Loucy (cell line): ENCODE data around the gene TCL1A.
"Not testable (repeated sequence)": the region's sequence is repeated elsewhere in the genome, so short reads cannot be mapped to it uniquely, and the experiment has no call there.

Source experiments
- H2AFZ ChIP-seq: fragments of 200-600 bp; sonication (generic); 2 replicates; pipeline ENCODE4 v1.6.0; 2016; ENCODE audit warnings: antibody characterized with exemption, mild to moderate bottlenecking, low read length, moderate library complexity
- H3F3A ChIP-seq: fragments of 200-600 bp; 2 replicates; pipeline ENCODE4 v1.6.0; 2016; ENCODE audit warnings: antibody characterized with exemption, low read depth, mild to moderate bottlenecking
- H3K27me3 ChIP-seq: fragments of 200-600 bp; sonication (generic); 2 replicates; pipeline ENCODE4 v1.6.1; 2014; ENCODE audit warnings: low read length, mild to moderate bottlenecking; ENCODE audit not compliant: insufficient read depth, poor library complexity, severe bottlenecking
- H3K36me3 ChIP-seq: fragments of 200-600 bp; sonication (generic); 2 replicates; pipeline ENCODE4 v1.6.1; 2016; ENCODE audit warnings: low read length; ENCODE audit not compliant: insufficient read depth
- H3K4me1 ChIP-seq: fragments of 200-600 bp; sonication (generic); 2 replicates; pipeline ENCODE4 v1.5.1; 2014; ENCODE audit warnings: low read length, mild to moderate bottlenecking; ENCODE audit not compliant: insufficient read depth, poor library complexity, severe bottlenecking
- H3K4me2 ChIP-seq: fragments of 200-600 bp; sonication (generic); 2 replicates; pipeline ENCODE4 v1.6.0; 2014; ENCODE audit warnings: antibody characterized with exemption, low read length, low read depth, mild to moderate bottlenecking; ENCODE audit not compliant: poor library complexity, severe bottlenecking
- H3K4me3 ChIP-seq: fragments of 200-600 bp; sonication (generic); 2 replicates; pipeline ENCODE4 v1.5.1; 2014; ENCODE audit warnings: low read length, mild to moderate bottlenecking, mixed read lengths; ENCODE audit not compliant: poor library complexity, severe bottlenecking
- H3K79me2 ChIP-seq: fragments of 200-600 bp; sonication (generic); 2 replicates; pipeline ENCODE4 v1.6.1; 2014; ENCODE audit warnings: low read length; ENCODE audit not compliant: insufficient read depth
- H3K9ac ChIP-seq: fragments of 200-600 bp; sonication (generic); 2 replicates; pipeline ENCODE4 v1.6.0; 2014; ENCODE audit warnings: mild to moderate bottlenecking, low read depth, low read length, moderate library complexity; ENCODE audit not compliant: poor library complexity, severe bottlenecking
- H3K9me2 ChIP-seq: fragments of 200-600 bp; sonication (generic); replicated peaks from 2 replicates; pipeline ENCODE4 v1.6.1; 2016; ENCODE audit warnings: low read depth, low read length, mixed read lengths
- H3K9me3 ChIP-seq: fragments of 200-600 bp; sonication (generic); 2 replicates; pipeline ENCODE4 v1.6.1; 2014; ENCODE audit warnings: mild to moderate bottlenecking, antibody characterized with exemption, low read length, low read depth; ENCODE audit not compliant: insufficient read depth
- H4K20me1 ChIP-seq: fragments of 200-600 bp; sonication (generic); 2 replicates; pipeline ENCODE4 v1.6.0; 2014; ENCODE audit warnings: antibody characterized with exemption, low read length, mild to moderate bottlenecking; ENCODE audit not compliant: insufficient read depth, poor library complexity, severe bottlenecking
- EZH2phosphoT487 ChIP-seq: fragments of 200-600 bp; IDR thresholded peaks from 2 replicates; pipeline ENCODE4 v1.6.1; 2018; ENCODE audit warnings: antibody characterized with exemption, mild to moderate bottlenecking, moderate library complexity, borderline replicate concordance
- TF ChIP-seq, protein P1 (sequence below): fragments of 200-600 bp; sonication (generic); conservative IDR thresholded peaks from 2 replicates; pipeline ENCODE4 v1.5.1; 2014; ENCODE audit warnings: mild to moderate bottlenecking, antibody characterized with exemption, low read length

TCL1A gene

GRCh38 chr14:95739356-95739755 lies 25.4 kb upstream of the TCL1A start:
- H3F3A ChIP-seq, result peaks cover 26% of the 10 kb centered on the region
- no peak overlapping the region for H3K9ac ChIP-seq
- no peaks in the 10 kb centered on the region for H3K27me3 ChIP-seq
- peaks cover 62% of the 10 kb centered on the region for H3K4me1 ChIP-seq
- H3K36me3 ChIP-seq, result no peaks in the 10 kb centered on the region
- no peaks in the 10 kb centered on the region for H3K9me3 ChIP-seq
- H3K4me3 ChIP-seq, result no peak overlapping the region
- no peaks in the 10 kb centered on the region for H3K79me2 ChIP-seq
- no peak overlapping the region for H3K4me2 ChIP-seq
- H2AFZ ChIP-seq, result no peak overlapping the region
- no peaks in the 10 kb centered on the region for H4K20me1 ChIP-seq
- H3K9me2 ChIP-seq, result no peaks in the 10 kb centered on the region
- TF ChIP-seq, protein P1, sequence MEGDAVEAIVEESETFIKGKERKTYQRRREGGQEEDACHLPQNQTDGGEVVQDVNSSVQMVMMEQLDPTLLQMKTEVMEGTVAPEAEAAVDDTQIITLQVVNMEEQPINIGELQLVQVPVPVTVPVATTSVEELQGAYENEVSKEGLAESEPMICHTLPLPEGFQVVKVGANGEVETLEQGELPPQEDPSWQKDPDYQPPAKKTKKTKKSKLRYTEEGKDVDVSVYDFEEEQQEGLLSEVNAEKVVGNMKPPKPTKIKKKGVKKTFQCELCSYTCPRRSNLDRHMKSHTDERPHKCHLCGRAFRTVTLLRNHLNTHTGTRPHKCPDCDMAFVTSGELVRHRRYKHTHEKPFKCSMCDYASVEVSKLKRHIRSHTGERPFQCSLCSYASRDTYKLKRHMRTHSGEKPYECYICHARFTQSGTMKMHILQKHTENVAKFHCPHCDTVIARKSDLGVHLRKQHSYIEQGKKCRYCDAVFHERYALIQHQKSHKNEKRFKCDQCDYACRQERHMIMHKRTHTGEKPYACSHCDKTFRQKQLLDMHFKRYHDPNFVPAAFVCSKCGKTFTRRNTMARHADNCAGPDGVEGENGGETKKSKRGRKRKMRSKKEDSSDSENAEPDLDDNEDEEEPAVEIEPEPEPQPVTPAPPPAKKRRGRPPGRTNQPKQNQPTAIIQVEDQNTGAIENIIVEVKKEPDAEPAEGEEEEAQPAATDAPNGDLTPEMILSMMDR, result no peak
- TF ChIP-seq EZH2phosphoT487, result no peak

DNA sequence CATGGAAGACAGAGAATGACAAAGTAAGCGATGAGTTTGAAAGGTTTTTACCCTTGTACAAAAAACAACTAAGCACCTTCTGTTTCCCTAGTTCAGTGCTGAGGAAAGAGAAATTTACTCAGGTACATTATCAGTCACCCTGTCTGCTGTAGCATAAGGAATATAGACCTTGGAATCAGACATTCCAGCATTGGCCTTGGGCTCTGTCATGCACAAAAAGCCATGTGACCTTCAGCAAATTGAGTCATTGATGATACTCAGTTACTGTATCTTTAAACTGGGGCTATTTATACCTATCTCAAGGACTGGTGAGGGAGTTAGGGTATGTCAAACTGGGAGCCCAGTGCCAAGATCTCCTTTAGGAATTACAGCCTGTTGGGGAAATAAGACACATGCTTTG lies 19.3 kb upstream of the TCL1A start:
- no peaks in the 10 kb centered on the region for H3K9me2 ChIP-seq
- H3K36me3 ChIP-seq, result no peaks in the 10 kb centered on the region
- H3K9ac ChIP-seq, result no peak overlapping the region
- no peaks in the 10 kb centered on the region for H3K27me3 ChIP-seq
- no peak for TF ChIP-seq EZH2phosphoT487
- TF ChIP-seq, protein P1, result no peak
- peaks cover 6% of the 10 kb centered on the region; the same call in 1 of the 2 replicates for H3F3A ChIP-seq
- H3K4me2 ChIP-seq, result no peak overlapping the region
- peak overlapping the region; percentile 25; the same call in 1 of the 2 replicates for H2AFZ ChIP-seq
- no peaks in the 10 kb centered on the region for H3K79me2 ChIP-seq
- H3K4me1 ChIP-seq, result peaks cover 34% of the 10 kb centered on the region
- no peaks in the 10 kb centered on the region for H3K9me3 ChIP-seq
- H3K4me3 ChIP-seq, result no peak overlapping the region
- H4K20me1 ChIP-seq, result no peaks in the 10 kb centered on the region

DNA sequence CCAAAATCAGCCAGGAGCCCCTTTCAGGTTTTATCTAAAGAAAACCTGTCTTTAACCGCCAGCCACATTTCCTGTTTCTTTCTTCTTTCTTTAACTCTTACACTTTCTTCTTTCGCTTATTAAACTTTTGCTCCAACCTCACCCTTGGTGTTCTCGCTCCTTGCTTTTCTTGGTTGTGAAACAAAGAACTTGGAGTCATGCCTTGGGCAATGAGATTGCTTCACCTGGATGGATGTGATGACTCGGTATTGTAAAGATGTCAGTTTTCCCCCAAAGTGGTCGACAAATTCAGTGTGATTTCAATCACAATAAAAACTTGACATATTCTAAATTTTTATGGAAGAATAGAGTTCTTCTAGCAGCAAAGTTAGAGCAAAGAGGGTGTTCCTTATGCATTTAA lies 16.2 kb upstream of the TCL1A start:
- 0 out of 2 replicates have a peak overlapping the region, but pooled peaks have one; percentile 1 for H2AFZ ChIP-seq
- TF ChIP-seq, protein P1, result no peak
- TF ChIP-seq EZH2phosphoT487, result no peak
- no peaks in the 10 kb centered on the region for H3K9me2 ChIP-seq
- no peaks in the 10 kb centered on the region for H3F3A ChIP-seq
- no peaks in the 10 kb centered on the region for H3K79me2 ChIP-seq
- H4K20me1 ChIP-seq, result no peaks in the 10 kb centered on the region
- no peak overlapping the region for H3K9ac ChIP-seq
- H3K9me3 ChIP-seq, result no peaks in the 10 kb centered on the region
- H3K4me2 ChIP-seq, result peak overlapping the region; percentile 17
- H3K4me1 ChIP-seq, result peaks cover 37% of the 10 kb centered on the region
- no peaks in the 10 kb centered on the region for H3K27me3 ChIP-seq
- H3K36me3 ChIP-seq, result no peaks in the 10 kb centered on the region
- no peak overlapping the region for H3K4me3 ChIP-seq

DNA sequence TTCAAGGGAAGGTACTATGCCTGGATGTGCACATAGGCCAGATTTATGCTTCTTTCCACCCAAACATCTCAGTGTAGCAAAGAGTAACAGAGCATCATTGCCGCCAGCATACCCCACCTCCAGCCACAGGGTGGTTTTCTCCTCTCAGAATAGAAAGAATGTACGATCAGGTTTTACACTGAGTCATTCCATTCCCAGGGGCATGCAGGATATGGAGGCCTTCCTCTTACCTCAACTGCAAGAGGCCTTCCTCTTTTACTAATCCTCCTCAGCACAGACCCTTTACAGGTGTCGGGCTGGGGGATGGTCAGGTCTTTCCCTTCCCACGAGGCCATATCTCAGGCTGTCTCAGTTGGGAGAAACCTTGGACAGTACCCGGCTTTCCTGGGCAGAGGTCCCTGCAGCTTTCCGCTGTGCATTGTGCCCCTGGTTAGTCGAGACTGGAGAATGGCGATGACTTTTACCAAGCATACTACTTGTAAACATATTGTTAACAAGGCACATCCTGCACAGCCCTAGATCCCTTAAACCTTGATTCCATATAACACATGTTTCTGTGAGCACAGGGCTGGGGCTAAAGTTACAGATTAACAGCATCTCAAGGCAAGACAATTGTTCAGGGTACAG lies 15.6 kb upstream of the TCL1A start:
- not testable (repeated sequence) for H3K79me2 ChIP-seq, H3K4me3 ChIP-seq, H3K9ac ChIP-seq, H4K20me1 ChIP-seq, H3F3A ChIP-seq, H3K36me3 ChIP-seq, H3K9me2 ChIP-seq, H3K9me3 ChIP-seq, H3K27me3 ChIP-seq
- Histone ChIP-seq H3K4me1 (peaks cover 40% of the 10 kb centered on the region), H2AFZ (0 out of 2 replicates have a peak overlapping the region, but pooled peaks have one; percentile 1), H3K4me2 (peak overlapping the region; percentile 17)
